GM12873 (cell line): Measurements from ENCODE around the gene AFF3.

Experiments used
- CTCF ChIP-seq: IDR thresholded peaks from 2 replicates; pipeline ENCODE4 v1.5.1; 2012; ENCODE audit warnings: low read depth, mild to moderate bottlenecking, moderate library complexity, low read length, control low read depth; ENCODE audit not compliant: insufficient read depth; ENCODE audit errors: missing control alignments

Gene AFF3

DNA sequence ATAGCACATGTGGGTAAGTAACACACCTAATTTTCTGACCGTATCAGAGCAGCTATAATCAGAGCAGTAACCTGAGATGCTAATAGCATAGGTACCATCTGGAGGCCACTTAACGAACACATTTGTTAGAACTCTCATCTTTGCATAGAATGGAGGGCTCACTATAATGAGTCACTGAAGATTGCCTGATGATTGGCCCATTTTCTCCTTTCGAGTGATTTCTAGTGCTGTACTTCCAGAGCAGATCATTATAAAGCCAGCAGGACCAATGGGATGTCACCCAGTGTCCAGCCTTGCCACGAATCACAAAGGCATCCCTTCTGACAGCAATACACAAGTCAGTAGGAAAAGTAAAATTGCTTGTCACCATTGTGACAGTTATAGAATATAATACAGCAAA lies 570.9 kb downstream of the AFF3 start:
- no peak for TF ChIP-seq CTCF

DNA sequence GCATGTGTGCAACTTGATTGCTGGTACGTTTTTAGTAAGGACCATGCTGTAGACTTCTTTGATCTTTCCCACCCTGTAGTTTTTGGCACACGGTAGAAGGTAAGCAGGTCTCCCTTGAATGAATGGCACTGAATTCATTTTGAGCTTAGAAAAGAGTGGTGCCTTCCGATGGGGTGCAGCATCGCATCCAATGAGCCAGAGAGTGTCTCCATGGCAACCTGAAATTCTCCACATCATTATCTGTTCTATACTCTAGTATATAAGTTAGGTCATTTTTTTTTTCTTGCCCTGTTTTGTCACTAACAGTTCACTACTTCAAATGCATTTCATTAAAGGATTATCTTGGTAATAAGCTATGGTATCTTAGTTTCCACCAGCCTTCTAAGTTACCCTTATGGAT lies 571.4 kb downstream of the AFF3 start:
- no peak for TF ChIP-seq CTCF

DNA sequence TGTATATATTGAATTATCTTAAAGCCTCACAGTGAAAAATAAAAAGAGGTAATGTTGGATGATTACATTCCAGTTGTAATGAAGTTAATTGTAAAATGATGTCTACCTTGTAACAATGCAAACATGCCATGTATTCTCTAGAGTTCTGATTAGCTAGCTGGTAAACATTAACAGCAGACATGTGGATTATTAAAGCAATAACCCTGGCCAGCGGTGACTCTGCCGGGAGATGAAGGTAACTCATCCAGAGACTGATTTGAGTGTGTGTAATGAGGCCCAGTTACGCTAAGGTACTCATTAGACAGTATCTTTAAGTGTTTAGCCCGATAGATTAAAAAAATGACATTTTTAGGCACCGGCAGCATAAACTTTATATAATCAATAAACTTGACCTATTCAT lies 573.0 kb downstream of the AFF3 start:
- no peak for TF ChIP-seq CTCF

DNA sequence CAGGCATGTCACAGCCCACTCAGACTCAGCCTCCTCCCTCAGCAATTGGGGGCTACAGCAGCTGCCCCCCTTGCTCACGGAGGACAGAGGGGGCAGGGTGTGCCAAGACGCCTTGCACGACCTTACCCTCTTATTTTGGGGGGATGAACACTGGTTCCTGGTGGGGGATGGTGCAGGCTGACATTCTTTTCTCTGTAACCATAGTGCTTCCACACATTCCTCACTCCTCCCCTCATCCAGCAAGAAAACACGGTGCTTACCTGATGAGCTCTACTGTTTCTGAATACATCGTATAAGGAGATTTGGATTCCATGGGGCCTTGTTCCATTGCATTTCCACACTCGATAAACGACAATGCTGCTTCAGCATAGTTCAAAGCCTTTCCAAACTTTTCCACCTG lies 577.2 kb downstream of the AFF3 start:
- TF ChIP-seq CTCF, result no peak

DNA sequence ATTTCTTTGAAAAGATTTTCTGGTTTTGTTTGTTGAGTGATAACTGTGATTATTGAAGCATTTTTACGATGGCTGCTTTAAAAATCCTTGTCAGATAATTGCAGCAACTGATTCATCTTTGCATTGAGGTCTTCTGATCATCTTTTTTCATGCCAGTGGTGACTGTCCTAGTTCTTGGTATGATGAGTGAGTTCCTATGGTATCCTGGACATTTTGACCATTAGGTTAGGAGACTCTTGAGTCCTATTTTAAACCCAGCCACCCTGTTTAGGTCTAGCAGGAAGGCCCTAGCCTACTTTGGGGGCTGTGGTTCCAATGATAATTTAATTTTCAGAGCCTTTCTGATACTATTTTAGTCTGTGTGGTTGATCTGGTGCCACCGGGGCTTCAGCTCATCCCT lies 579.9 kb downstream of the AFF3 start:
- TF ChIP-seq CTCF, result no peak

- TF ChIP-seq CTCF, result no peak
Measured at GRCh38 chr2:99561804-99562203, 580.6 kb downstream of the AFF3 start.

GRCh38 chr2:99559075-99559662 lies 583.2 kb downstream of the AFF3 start:
- TF ChIP-seq CTCF, result peak; percentile 92
